Thyroid gland (tissue), 4 donors: ENCODE data around the gene SON.

Source experiments
- POLR2A ChIP-seq, 2 donors: fragments of 450-650 bp; IDR thresholded peaks; one replicate each; pipeline ENCODE4 v1.6.1; 2017; ENCODE audit warnings: antibody characterized with exemption in 2 of 2, mild to moderate bottlenecking in 2 of 2, moderate library complexity in 1 of 2
- TF ChIP-seq, protein P1 (sequence below), 6 experiments: fragments of 200-600 bp in 3 of 6; fragments of 450-650 bp in 3 of 6; sonication (generic) in 3 of 6; IDR thresholded peaks; one replicate each; pipeline ENCODE4 v1.5.1; 2016 to 2019; ENCODE audit warnings: antibody characterized with exemption in 6 of 6, mild to moderate bottlenecking in 2 of 6, inconsistent platforms in 1 of 6, moderate library complexity in 1 of 6

DNA sequence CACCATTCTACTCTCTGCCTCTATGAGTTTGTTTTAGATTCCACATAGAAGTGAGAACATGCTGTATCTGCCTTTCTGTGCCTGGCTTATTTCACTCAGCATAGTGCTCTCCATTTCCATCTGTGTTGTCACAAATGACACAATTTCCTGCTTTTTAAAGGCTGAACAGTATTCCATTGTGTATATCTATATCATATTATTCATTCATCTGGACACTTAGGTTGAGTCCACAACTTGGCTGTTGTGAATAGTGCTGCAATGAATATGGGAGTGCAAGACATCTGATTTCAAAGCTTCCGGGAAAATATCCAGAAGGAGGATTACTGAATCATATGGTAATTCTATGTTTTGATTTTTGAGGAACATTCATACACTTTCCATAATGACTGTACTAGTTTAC, 65.7 kb downstream of the SON start:
- TF ChIP-seq, protein P1, sequence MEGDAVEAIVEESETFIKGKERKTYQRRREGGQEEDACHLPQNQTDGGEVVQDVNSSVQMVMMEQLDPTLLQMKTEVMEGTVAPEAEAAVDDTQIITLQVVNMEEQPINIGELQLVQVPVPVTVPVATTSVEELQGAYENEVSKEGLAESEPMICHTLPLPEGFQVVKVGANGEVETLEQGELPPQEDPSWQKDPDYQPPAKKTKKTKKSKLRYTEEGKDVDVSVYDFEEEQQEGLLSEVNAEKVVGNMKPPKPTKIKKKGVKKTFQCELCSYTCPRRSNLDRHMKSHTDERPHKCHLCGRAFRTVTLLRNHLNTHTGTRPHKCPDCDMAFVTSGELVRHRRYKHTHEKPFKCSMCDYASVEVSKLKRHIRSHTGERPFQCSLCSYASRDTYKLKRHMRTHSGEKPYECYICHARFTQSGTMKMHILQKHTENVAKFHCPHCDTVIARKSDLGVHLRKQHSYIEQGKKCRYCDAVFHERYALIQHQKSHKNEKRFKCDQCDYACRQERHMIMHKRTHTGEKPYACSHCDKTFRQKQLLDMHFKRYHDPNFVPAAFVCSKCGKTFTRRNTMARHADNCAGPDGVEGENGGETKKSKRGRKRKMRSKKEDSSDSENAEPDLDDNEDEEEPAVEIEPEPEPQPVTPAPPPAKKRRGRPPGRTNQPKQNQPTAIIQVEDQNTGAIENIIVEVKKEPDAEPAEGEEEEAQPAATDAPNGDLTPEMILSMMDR (IDR thresholded peaks at IDR 0.05) = no peak
- TF ChIP-seq POLR2A (IDR thresholded peaks at IDR 0.05) = no peak
